OCI-LY3 (cell line): ENCODE measurements around the gene GHR.

Experiments
- H2AFZ ChIP-seq: fragments of 200-600, 300-600 bp; shearing (Covaris generic); 2 replicates; pipeline ENCODE4 v1.6.0; 2014; ENCODE audit warnings: antibody characterized with exemption, low read depth, low read length
- H3K27ac ChIP-seq: fragments of 200-600, 300-600 bp; sonication (generic); 2 replicates; pipeline ENCODE4 v1.5.1; 2014; ENCODE audit warnings: mild to moderate bottlenecking, low read length, moderate library complexity, mixed read lengths
- H3K27me3 ChIP-seq: fragments of 200-600, 300-600 bp; sonication (generic); 2 replicates; pipeline ENCODE4 v1.6.1; 2014; ENCODE audit warnings: low read depth, low read length, mixed read lengths
- H3K36me3 ChIP-seq: fragments of 200-600, 300-600 bp; sonication (generic); replicated peaks from 2 replicates; pipeline ENCODE3; 2014; ENCODE audit warnings: low read depth, low read length, mixed read lengths
- H3K4me1 ChIP-seq: fragments of 300-600, 200-600 bp; sonication (generic); 2 replicates; pipeline ENCODE4 v1.6.1; 2014; ENCODE audit warnings: low read length, mixed read lengths
- H3K4me2 ChIP-seq: fragments of 200-600, 300-600 bp; sonication (generic); 2 replicates; pipeline ENCODE4 v1.6.1; 2014; ENCODE audit warnings: low read length, mixed read lengths
- H3K4me3 ChIP-seq: fragments of 300-600, 200-600 bp; sonication (generic); 2 replicates; pipeline ENCODE4 v1.5.1; 2014; ENCODE audit warnings: antibody characterized with exemption, mild to moderate bottlenecking, low read length, moderate library complexity
- H3K79me2 ChIP-seq: fragments of 300-600, 200-600 bp; shearing (Covaris generic); 2 replicates; pipeline ENCODE4 v1.6.1; 2014; ENCODE audit warnings: mild to moderate bottlenecking, low read length, mixed read lengths
- H3K9ac ChIP-seq: fragments of 300-600, 200-600 bp; shearing (Covaris generic); 2 replicates; pipeline ENCODE4 v1.6.0; 2014; ENCODE audit warnings: mild to moderate bottlenecking, low read length, moderate library complexity
- H3K9me3 ChIP-seq: fragments of 200-600, 300-600 bp; shearing (Covaris generic); 2 replicates; pipeline ENCODE4 v1.6.1; 2014; ENCODE audit warnings: low read length, mixed read lengths; ENCODE audit not compliant: insufficient read depth
- H4K20me1 ChIP-seq: fragments of 200-600, 300-600 bp; sonication (generic); 2 replicates; pipeline ENCODE4 v1.6.1; 2016; ENCODE audit warnings: low read length, mixed read lengths; ENCODE audit not compliant: insufficient read depth
- EZH2phosphoT487 ChIP-seq: fragments of 200-600 bp; shearing (Covaris generic); IDR thresholded peaks from 2 replicates; pipeline ENCODE4 v1.6.1; 2018; ENCODE audit warnings: antibody characterized with exemption, mixed run types, low read depth
- TF ChIP-seq, protein P1 (sequence below): fragments of 200-600, 300-600 bp; sonication (generic); IDR thresholded peaks from 2 replicates; pipeline ENCODE4 v1.5.1; 2014; ENCODE audit warnings: antibody characterized with exemption, low read length, low read depth

The GHR gene

DNA sequence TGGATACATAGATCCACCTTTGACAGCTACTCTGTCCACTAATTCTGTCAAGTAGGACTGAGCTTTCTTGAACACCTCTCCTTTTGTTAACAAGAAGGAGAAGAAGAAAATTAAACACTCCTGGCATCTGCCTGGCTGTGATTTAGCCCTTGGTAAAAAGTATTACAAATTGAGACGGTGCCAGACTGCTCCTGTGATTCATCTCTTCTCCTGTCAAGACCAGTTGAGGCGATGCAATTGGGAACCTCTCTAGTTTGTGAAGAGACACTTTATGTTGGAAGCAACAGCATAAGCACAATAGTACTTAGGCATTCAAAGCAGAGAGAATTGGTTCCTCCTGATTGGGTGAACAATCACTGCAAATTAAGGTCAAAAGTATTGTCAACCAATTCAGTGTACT, 72.7 kb downstream of the GHR start:
- Histone ChIP-seq H3K9ac (no peak overlapping the region), H3K4me1 (no peaks in the 10 kb centered on the region), H3K27me3 (no peaks in the 10 kb centered on the region), H4K20me1 (no peaks in the 10 kb centered on the region), H3K27ac (no peak overlapping the region), H3K4me2 (no peak overlapping the region), H3K9me3 (no peaks in the 10 kb centered on the region), H2AFZ (no peak overlapping the region), H3K4me3 (no peak overlapping the region), H3K79me2 (no peaks in the 10 kb centered on the region), H3K36me3 (no peaks in the 10 kb centered on the region)
- TF ChIP-seq, protein P1, sequence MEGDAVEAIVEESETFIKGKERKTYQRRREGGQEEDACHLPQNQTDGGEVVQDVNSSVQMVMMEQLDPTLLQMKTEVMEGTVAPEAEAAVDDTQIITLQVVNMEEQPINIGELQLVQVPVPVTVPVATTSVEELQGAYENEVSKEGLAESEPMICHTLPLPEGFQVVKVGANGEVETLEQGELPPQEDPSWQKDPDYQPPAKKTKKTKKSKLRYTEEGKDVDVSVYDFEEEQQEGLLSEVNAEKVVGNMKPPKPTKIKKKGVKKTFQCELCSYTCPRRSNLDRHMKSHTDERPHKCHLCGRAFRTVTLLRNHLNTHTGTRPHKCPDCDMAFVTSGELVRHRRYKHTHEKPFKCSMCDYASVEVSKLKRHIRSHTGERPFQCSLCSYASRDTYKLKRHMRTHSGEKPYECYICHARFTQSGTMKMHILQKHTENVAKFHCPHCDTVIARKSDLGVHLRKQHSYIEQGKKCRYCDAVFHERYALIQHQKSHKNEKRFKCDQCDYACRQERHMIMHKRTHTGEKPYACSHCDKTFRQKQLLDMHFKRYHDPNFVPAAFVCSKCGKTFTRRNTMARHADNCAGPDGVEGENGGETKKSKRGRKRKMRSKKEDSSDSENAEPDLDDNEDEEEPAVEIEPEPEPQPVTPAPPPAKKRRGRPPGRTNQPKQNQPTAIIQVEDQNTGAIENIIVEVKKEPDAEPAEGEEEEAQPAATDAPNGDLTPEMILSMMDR: no peak
- no peak for TF ChIP-seq EZH2phosphoT487

DNA sequence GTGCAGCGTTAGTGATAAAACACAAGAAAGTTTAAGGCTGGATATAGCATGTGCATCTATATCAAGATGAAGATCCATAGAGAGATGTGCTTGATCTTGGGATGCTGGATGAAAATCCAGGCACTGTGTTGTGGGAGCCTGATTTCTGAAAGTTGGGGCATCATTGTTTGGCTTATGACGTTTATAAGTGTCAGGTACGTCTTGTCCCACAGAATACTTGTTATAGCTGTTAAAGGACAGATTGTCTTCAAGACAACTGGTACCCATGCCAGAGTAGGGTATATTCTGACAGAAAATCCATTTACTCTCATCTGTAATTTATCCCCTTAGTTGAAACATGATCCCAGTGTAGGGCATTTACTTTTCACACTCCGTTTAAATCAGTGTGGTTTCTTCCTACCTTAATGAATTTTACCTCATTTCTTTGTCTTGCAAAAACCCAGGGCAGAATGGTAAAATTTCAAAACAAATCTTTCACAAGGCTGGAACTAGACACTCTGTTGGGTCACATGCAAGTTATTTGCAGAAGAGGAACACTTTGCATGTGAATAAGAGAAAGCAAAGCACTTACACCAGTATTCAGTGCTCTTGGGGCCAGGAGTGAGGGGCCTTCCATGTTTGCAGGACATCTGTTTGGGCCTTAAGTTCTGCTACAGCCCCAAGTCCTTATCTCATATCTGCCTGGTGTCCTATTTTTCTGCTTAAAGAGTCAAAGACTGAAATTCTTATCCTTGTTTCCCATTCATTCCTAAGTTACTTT, 73.3 kb downstream of the GHR start:
- H3K9ac ChIP-seq: no peak overlapping the region
- no peak overlapping the region for H3K27ac ChIP-seq
- H3K4me3 ChIP-seq: no peak overlapping the region
- no peaks in the 10 kb centered on the region for H4K20me1 ChIP-seq
- H3K4me2 ChIP-seq: no peak overlapping the region
- TF ChIP-seq EZH2phosphoT487: no peak
- TF ChIP-seq, protein P1: no peak
- H3K9me3 ChIP-seq: no peaks in the 10 kb centered on the region
- no peaks in the 10 kb centered on the region for H3K79me2 ChIP-seq
- H3K27me3 ChIP-seq: no peaks in the 10 kb centered on the region
- no peaks in the 10 kb centered on the region for H3K36me3 ChIP-seq
- no peaks in the 10 kb centered on the region for H3K4me1 ChIP-seq
- H2AFZ ChIP-seq: no peak overlapping the region

DNA sequence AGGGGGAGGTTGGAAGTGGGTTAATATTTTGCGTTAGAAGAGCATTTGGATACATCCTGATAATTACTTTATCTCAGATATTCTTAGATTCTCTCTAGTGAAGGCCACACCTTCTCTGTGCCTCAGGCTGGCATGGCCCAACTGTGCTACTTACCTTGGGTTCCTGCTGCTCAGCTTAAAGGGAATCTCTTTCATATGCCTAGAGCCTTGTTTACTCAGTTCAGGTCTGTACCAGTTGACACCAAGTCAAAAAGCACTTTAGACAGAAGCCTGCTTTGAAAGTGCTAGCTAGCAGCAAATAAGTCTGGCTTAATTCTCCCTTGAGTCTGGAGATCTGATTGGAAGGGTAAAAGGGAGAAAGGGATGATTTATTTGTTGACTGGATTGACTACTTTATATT, 74.8 kb downstream of the GHR start:
- Histone ChIP-seq H3K27ac (no peak overlapping the region), H3K27me3 (no peaks in the 10 kb centered on the region), H3K9me3 (no peaks in the 10 kb centered on the region), H3K4me3 (no peak overlapping the region), H3K9ac (no peak overlapping the region), H2AFZ (no peak overlapping the region), H3K36me3 (no peaks in the 10 kb centered on the region), H4K20me1 (no peaks in the 10 kb centered on the region), H3K4me2 (no peak overlapping the region), H3K79me2 (no peaks in the 10 kb centered on the region), H3K4me1 (no peaks in the 10 kb centered on the region)
- no peak for TF ChIP-seq EZH2phosphoT487
- TF ChIP-seq, protein P1: no peak

DNA sequence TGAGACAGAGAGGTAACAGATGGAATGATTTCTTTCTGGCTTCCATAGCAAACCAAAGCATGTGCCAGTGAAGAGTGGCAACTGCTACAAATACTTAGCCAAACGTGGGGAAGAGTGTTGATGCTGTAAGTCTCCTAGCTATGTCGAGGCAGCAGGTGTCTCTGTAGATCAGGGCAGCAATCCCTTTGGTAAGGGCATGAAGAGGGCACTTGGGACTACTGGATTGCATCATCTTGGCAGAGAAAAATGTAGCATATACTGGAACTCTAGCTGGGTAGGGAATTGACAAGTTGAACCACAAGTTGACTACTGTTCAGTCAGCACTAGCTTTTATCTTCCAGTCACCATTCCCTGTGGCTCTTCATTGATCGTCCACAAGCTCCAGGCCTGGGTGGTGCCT, 75.8 kb downstream of the GHR start:
- H3K4me1 ChIP-seq: no peaks in the 10 kb centered on the region

More for the DNA sequence above, 75.8 kb downstream of the GHR start:
- Histone ChIP-seq H4K20me1 (no peaks in the 10 kb centered on the region), H3K27me3 (no peaks in the 10 kb centered on the region), H3K79me2 (no peaks in the 10 kb centered on the region), H3K4me2 (no peak overlapping the region), H3K9me3 (no peaks in the 10 kb centered on the region), H3K36me3 (no peaks in the 10 kb centered on the region), H3K9ac (no peak overlapping the region), H3K27ac (no peak overlapping the region), H2AFZ (no peak overlapping the region), H3K4me3 (no peak overlapping the region)
- no peak for TF ChIP-seq EZH2phosphoT487
- TF ChIP-seq, protein P1: no peak
